Stimulated activated naive CD4-positive, alpha-beta T cell treated with Interleukin-2 at 50 U/mL for 16 hours (primary cell): ENCODE measurements around the gene GRK1.
"Not testable (repeated sequence)": the region's sequence is repeated elsewhere in the genome, so short reads cannot be mapped to it uniquely, and the experiment has no call there.

Experiments
- DNase-seq: peaks from one replicate; lab custom pipeline; 2025; lab: John Stamatoyannopoulos, UW

The GRK1 gene

DNA sequence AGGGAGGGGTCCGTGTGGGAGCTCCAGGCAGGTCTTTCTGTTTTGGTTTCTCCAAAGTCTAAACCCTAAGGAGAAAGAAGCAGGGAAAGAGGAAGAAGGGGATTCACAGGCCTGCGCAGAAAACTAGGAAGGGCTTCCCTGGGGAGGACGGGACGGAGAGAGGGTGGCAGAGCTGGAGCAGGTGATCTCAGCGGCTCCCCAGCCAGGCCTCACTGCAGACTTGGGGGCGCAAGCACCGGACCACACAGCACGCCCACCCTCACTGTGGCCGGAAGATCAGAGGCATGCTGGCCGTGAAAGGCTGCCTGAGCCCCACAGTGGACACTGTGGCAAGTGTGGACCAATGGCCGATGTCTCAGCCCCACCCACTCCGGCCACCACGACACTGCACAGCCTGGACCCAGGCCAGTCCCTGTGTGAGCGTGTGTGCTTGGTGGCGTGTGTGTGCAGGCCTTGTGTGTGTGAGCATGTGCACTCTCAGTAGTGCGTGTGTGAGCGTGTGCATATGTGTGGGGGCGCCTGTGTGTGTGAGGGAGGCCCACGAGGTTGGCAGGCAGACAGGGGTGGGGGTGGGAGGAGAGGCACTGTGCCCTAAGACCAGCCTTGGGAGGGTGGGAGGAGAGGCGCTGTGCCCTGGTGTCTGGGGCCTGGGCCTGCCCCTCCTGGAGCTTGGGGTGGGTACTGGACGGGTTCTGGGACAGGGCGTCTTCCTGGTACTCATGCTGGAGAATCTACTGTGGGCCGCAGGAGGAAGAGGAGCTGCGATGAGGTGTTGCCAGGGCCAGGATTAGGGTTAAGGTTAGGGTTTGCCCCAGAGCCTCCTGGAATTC is 76.6 kb downstream of the GRK1 start:
- DNase-seq = no peak

DNA sequence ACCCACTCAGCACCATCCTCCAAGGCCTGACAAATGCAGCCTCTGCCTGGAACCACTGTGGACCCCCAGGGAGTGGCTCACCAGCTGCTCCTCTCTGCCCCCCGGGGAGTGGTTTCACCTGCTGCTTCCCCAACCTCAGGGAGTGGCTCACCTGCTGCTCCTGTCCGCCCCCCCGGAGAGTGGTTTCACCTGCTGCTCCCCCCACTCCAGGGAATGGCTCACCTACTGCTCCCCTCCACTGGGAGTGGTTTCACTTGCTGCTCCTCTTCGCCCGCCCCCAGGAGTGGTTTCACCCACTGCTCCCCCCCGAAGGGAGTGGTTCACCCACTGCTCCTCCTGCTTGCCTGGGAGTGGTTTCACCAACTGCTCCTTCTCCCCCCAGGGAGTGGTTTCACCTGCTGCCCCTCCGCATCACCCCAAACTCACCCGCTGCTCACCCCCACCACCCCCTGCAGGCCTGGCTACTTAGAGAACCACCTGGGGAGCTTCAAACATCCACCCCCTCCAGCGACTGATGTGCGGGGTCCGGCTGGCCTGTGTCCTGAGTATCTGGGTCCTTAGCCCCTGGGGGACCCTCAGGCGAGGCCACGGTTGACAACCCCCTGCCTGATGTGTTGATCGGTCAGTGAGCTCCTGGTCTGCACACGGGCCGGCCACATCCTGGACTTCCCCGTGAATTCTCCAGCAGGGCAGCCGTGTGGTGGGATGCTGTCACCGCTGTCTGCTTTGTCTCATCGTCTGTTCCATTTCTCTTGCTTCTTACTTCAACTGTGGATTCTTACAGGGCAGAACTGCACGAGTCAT is 77.4 kb downstream of the GRK1 start:
- DNase-seq = no peak

DNA sequence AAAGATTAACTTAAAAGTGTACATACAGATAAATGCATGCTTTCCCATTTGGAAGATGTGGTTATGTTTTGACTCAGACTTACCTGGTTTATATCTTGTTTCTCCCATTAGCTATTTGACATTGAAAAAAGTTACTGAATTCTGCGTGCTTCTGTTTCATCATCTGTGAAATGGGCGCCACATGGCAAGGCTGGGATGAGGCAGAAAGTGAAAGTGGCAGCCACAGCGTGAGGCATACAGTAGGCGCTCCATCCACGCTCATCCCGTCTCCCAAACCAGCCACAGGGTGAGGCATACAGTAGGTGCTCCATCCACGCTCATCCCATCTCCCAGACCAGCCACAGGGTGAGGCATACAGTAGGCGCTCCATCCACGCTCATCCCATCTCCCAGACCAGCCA is 78.0 kb downstream of the GRK1 start:
- no peak for DNase-seq

DNA sequence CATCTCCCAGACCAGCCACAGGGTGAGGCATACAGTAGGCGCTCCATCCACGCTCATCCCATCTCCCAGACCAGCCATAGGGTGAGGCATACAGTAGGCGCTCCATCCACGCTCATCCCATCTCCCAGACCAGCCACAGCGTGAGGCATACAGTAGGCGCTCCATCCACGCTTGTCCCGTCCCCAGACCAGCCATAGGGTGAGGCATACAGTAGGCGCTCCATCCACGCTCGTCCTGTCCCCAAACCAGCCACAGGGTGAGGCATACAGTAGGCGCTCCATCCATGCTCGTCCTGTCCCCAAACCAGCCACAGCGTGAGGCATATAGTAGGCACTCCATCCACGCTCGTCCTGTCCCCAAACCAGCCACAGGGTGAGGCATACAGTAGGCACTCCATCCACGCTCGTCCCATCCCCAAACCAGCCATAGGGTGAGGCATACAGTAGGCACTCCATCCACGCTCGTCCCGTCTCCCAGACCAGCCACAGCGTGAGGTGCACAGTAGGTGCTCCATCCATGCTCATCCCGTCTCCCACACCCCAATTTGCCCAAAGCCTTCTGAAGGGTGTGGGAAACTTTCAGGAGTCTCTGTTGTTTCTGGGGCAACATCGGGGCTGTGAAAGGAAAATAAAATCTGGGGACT is 78.6 kb downstream of the GRK1 start:
- DNase-seq = not testable (repeated sequence)

DNA sequence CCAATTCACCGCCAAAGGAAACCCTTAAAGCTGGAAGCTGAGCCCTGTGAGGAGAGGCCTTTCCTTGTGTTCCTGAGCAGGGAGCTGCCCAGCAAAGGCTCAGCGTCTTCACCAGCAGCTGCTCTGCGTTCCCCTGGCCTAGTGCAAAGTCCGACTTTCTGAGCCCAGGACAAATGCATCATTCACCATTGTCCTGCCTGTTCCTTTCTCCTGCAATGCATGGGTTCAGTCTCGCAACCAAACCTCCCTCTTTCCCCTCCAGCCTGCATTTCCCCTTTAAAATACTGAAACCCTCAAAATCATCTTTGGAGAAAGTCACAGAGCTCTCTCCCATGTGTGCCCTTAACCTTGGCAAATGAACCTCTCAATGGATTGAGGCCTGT is 79.1 kb downstream of the GRK1 start:
- no peak for DNase-seq

DNA sequence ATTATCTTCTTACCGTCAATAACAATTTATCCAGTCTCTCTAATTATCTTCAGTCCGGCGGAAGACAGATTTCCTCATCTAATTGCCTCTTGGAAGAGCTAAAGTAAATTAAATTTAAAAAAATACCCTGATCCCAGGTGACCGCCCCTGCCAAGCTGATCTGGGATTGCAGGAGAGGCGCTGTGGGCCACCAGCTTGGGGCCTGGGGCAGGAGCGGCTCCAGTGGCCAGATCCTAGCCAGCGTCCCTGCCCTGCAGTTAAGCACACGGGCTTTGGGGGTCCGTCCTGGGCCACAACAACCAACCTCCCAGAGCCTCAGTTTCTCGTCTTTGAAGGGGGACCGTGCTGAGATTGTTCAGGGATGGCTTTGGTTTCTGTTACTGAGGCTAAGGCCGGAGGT is 79.7 kb downstream of the GRK1 start:
- DNase-seq = no peak

DNA sequence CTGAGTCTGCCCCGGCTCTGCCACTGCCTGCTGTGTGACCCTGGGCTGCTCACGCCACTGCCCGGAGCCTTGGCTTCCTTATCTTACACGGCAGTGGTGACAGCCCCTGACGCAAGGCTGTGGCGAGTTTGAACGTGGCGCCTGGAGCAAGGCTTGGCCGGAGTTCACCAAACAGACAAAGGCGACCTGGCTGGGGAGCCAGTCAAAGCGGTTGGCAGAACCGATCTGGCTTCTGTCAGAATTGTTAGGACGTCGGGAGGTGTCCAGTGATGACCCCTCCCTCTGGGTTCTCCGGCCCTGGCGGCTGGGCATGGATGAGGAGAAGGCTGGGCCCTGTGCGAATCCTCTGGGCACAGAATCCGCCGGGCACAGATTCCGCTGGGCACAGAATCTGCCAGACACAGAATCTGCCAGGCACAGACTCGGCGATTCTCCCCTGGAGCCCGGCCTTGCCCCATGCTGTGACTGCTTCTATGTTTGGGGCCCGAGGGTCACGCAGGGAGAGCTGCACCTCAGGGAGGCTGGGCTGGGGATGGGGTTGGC is 80.3 kb downstream of the GRK1 start:
- DNase-seq = no peak

DNA sequence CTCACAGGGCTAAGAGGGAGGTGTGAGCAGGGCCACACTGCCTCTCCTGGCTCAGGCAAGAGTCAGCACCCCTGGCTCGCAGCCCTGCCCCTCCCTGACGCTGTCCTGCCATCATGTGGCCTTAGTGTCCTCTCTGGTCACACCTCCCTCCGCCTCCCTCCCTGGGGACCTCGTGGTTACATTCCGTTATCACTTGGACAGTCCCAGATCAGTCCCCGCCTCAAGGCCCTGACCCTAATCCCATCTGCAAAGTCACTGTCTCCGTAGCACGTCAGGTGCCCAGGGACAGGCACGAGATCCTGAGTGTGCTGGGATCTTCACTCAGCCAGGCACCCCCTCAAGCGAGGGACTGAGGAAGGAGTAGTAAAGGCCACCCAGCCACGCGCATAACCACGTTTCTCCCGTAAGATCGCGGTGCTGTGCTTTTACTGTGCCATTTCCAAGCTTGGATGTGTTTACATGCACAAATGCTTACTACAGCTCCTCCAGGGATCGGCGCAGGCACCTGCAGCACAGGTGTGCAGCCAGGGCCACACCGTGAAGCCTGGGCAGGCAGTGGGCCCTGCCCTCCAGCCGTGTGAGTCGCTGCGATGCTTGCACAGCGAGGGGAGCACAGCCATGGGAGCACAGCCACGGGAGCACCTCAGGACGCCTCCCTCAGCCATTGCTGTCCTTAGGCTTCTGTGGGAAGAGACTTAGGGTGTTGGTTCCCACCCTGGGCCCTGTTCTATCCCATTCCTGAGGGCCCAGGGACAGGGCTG is 81.3 kb downstream of the GRK1 start:
- DNase-seq = no peak

DNA sequence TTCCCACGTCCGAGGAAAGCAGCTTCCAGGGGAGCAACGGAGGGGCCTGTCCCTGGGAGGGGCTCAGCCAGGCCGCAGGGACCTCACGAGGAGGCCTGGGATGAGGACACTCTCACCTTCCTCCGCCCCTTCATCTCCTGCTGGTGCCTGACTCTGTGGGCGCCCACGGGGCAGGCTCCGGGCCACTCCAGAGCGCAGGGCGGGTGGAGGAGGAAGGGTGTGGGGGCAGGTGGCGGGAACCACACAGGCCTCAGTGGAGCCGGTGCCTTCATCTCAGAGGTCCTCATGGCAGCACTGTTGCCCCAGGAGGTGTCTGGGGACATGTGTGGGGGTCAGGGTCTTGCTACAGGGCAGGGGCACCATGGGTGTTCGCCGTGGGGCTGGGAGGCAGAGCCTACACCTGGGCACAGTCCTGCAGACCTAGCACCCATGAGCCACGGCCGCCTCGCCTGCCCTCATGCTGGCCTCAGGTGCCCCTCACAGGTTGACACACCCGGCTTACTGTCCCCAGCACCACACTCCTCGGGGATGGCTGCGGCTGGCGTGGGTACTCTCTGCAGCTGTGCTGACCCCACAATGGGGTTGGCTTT is 81.9 kb downstream of the GRK1 start:
- DNase-seq = no peak

DNA sequence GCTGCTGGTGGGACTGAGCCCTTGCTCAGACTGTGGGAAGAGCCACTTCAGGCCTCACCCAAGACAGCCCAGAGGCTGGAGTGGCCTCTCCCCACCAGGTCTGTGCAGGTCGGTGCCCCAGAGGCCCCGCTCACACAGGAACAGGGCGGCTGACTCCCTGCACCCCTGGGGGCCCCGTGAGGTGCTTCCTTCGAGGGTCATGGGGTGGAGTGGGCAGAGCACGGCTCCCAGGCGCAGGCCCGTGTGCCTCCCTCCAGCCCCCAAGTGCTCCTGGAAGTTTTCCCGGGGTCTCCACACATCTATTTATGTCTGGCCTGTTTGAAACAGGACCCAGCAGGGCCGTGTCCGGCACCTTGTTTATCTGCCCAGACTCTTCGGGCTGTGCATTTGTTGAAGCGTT is 82.5 kb downstream of the GRK1 start:
- DNase-seq = no peak

DNA sequence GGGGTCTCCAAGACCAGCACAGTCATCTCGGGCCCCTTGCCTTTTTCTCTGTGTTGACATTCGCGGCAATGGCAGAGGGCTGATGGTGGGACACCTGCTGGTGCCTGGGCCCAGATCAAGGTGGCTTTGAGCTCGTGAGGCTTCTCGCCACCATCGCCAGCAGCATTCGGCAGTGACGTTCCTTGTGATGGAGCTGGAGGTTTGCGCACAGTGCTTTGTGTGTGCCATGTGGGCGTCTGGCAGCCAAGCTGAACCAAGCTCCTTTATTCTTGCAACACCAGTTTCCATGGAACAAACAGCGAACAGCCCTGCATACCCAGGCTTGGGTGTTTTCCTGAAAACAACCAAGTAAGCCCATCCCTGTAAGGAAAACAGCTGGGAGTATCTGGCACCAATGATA is 82.9 kb downstream of the GRK1 start:
- no peak for DNase-seq

DNA sequence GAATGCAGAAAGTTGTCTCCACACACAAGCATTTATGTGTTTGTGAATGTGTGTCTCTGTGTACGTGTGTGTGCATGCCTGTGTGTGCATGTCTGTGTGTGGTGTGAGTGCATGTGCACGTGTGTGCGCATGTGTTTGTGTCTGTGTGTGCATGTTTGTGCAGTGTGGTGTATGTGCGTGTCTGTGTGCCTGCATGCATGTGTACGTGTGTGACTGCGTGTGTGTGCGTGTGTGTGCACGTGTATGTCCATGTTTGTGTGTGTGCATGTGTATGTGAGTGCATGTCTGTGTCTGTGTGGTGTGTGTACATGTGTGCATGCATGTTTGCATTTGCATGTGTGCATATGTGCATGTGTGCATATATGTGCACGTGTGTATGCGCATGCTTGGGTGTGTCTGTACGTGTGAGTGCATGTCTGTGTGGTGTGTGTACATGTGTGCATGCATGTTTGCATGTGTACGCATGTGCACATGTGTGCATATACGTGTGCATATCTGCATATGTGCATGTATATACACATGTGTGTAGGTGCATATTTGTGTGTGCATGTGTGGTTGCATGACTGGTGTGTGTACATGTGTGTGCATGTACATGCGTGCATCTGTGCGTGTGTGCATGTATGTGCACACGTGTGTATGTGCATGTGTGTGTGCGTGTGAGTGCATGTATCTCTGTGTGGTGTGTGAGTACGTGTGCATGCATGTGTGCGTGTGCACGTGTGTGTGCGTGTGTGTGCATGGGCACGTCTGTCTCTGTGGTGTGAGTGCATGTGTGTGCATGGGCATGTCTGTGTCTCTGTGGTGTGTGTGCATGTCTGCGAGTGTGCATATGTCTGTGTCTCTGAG is 83.8 kb downstream of the GRK1 start:
- DNase-seq = no peak

DNA sequence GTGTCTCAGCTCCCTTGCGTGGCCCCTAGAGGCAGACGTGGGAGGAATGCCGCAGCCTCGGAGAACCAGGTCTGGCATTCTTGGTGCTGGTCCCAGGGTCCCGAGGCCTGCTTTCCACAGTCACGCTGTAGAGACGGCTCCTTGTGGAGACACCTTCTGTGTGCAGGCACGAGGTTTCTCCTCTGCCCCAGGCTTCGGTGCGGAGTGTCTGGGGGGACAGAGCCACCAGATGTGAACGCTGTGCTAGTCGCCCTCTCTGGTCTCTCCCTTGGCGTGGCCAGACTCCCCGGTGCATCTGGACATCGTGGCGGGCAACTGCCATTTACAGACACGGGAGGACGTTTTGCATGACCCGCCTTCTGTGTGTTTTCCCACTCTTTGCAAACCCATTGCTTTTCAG is 84.5 kb downstream of the GRK1 start:
- DNase-seq = no peak

DNA sequence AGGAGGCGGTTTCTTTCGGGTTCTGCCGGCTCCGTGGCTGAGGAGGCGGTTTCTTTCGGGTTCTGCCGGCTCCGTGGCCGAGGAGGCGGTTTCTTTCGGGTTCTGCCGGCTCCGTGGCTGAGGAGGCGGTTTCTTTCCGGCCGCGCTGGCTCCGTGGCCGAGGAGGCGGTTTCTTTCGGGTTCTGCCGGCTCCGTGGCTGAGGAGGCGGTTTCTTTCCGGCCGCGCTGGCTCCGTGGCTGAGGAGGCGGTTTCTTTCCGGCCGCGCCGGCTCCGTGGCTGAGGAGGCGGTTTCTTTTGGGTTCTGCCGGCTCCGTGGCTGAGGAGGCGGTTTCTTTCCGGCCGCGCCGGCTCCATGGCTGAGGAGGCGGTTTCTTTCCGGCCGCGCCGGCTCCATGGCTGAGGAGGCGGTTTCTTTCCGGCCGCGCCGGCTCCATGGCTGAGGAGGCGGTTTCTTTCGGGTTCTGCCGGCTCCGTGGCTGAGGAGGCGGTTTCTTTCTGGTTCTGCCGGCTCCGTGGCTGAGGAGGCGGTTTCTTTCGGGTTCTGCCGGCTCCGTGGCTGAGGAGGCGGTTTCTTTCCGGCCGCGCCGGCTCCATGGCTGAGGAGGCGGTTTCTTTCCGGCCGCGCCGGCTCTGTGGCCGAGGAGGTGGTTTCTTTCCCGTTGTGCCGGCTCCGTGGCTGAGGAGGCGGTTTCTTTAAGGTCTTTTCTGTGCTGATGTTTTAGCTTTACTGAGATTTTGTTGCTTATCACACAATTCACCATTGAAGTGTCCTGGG is 85.4 kb downstream of the GRK1 start:
- DNase-seq = not testable (repeated sequence)

DNA sequence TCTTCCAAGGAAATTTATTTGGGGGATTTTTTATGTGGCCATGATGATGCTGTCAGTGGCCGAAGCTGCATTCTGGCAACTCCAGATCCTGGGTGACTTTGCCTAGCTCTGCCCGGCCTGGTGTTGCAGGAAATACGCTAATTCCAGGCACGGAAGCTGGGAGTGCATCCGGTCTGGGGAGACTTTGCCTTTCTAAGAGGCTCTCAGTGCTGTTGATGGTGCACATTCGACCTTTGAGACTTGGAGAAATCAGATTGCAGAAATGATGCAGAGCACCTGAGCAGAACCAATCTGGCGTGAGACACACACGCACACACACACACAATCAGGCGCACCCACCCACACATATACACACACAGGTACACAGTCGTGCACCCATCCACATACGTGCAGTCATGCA is 86.2 kb downstream of the GRK1 start:
- DNase-seq = no peak

DNA sequence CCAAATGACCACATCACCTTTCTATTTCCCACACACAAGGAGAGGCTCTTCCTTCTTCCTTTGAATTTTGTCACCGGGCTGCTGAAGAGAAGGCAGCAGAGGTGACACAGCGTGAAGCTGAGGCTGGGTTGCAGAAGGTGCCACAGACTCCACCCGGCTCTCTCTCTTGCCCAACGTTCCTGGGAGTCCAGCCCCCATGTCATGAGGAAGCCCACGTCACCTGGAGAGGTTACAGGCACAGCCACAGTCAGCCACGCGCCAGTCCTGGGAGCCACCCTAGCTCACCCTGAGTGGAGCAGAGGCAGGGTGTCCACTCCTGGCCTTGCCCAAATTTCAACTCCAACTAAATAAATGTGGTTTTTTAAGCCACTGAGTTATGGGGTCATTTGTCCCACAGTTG is 87.2 kb downstream of the GRK1 start:
- no peak for DNase-seq

DNA sequence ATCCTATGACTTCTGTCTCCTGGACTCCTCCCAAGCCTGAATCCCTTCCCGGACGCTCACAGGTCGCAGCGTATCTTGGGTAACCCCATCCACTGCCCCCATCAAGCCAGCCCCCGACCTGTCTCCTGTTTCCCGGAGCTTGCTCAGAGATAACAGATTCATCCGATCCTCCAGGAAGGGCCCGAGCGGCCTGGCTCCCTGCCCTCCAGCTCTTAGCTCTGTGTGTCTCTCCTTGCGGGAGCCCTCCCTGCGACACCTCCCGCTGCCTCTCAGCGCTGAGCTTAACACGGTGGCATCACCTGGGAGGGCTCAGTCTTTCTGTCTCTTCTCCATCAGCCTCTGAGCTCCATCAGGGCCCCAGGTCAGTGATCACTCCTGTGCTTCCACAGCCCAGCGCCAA is 87.7 kb downstream of the GRK1 start:
- no peak for DNase-seq

DNA sequence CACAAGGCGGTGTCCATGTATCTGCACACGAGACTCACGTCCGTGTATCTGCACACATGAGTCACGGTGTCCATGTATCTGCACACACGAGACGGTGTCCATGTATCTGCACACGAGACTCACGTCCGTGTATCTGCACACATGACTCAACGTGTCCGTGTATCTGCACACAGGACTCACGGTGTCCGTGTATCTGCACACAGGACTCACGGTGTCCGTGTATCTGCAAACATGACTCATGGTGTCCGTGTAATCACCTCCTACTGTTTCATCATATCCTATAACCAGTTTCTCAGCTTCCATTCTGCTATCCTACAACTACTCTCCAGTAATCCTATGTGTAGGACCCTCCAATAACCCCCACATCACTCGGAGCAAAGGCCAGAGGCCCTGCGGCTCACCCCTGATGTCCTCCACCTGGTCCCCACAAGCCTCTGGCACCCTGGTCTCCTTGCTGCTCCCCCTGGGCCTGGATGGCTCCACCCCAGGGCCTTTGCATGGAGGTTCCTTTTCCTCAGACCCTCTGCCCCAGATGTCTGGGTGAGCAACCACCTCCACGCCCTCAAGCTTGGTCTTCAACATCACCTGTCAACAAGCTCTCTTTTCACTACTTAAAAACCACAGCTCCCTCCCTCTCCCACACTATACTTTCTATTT is 89.5 kb downstream of the GRK1 start:
- no peak for DNase-seq
